HepG2 (cell line): ENCODE measurements around the gene SYNJ2. TPM values are rescaled to one million over a fixed set of nuclear protein-coding genes. Genes with fewer than 3 reads are reported as not detected.

Experiments used
- ATF3 ChIP-seq: sonication (generic); formaldehyde crosslinking; IDR thresholded peaks from 2 replicates; pipeline ENCODE4 v1.4.0; 2020; ENCODE audit warnings: missing genetic modification reagents
- CCDC6 ChIP-seq: sonication (generic); formaldehyde crosslinking; IDR thresholded peaks from 2 replicates; pipeline ENCODE4 v1.8.1; 2022; ENCODE audit warnings: mild to moderate bottlenecking, missing genetic modification reagents, moderate library complexity
- CSRNP2 ChIP-seq: sonication (generic); formaldehyde crosslinking; conservative IDR thresholded peaks from 2 replicates; pipeline ENCODE4 v1.8.0; 2022; ENCODE audit warnings: low read depth, missing genetic modification reagents
- ELF4 ChIP-seq: sonication (generic); formaldehyde crosslinking; IDR thresholded peaks from 2 replicates; pipeline ENCODE4 v1.5.0; 2020; ENCODE audit warnings: missing genetic modification reagents, mild to moderate bottlenecking, moderate library complexity, borderline replicate concordance
- FOXJ3 ChIP-seq: sonication (generic); formaldehyde crosslinking; IDR thresholded peaks from 2 replicates; pipeline ENCODE4 v1.4.0; 2020; ENCODE audit warnings: missing genetic modification reagents, mild to moderate bottlenecking, borderline replicate concordance
- IKZF4 ChIP-seq: sonication (generic); formaldehyde crosslinking; IDR thresholded peaks from 2 replicates; pipeline ENCODE4 v1.5.1; 2020; ENCODE audit warnings: borderline replicate concordance, mild to moderate bottlenecking, low read depth, missing genetic modification reagents; ENCODE audit errors: not compliant biosample characterization
- NCOA2 ChIP-seq: sonication (generic); formaldehyde crosslinking; IDR thresholded peaks from 2 replicates; pipeline ENCODE4 v1.8.0; 2022; ENCODE audit warnings: inconsistent platforms
- PRMT3 ChIP-seq: sonication (generic); formaldehyde crosslinking; IDR thresholded peaks from 2 replicates; pipeline ENCODE4 v1.8.1; 2022; ENCODE audit warnings: low read depth, mild to moderate bottlenecking, moderate library complexity, missing genetic modification reagents, borderline replicate concordance
- RAD51 ChIP-seq: fragments of 450-650 bp; IDR thresholded peaks from 2 replicates; pipeline ENCODE4 v1.6.1; 2016; ENCODE audit warnings: borderline replicate concordance
- SMAD3 ChIP-seq: sonication (generic); formaldehyde crosslinking; IDR thresholded peaks from 2 replicates; pipeline ENCODE4 v1.4.0; 2020; ENCODE audit warnings: missing genetic modification reagents
- SNAPC5 ChIP-seq: sonication (generic); formaldehyde crosslinking; IDR thresholded peaks from 2 replicates; pipeline ENCODE4 v1.8.1; 2023; ENCODE audit warnings: mild to moderate bottlenecking, missing genetic modification reagents, borderline replicate concordance
- SOX5 ChIP-seq: IDR thresholded peaks from 2 replicates; pipeline ENCODE4 v1.6.1; 2016; ENCODE audit warnings: borderline replicate concordance
- THAP11 ChIP-seq: IDR thresholded peaks from 2 replicates; pipeline ENCODE4 v1.6.1; 2016; ENCODE audit warnings: missing biosample characterization, missing genetic modification reagents
- TRAFD1 ChIP-seq: sonication (generic); formaldehyde crosslinking; IDR thresholded peaks from 2 replicates; pipeline ENCODE4 v1.5.1; 2020; ENCODE audit warnings: missing genetic modification reagents, mild to moderate bottlenecking, borderline replicate concordance
- ZBTB3 ChIP-seq: sonication (generic); formaldehyde crosslinking; IDR thresholded peaks from 2 replicates; pipeline ENCODE4 v1.4.0; 2020; ENCODE audit warnings: low read depth, mild to moderate bottlenecking, moderate library complexity, missing genetic modification reagents, borderline replicate concordance
- ZBTB34 ChIP-seq: sonication (generic); formaldehyde crosslinking; IDR thresholded peaks from 2 replicates; pipeline ENCODE4 v1.8.0; 2022; ENCODE audit warnings: mild to moderate bottlenecking, missing genetic modification reagents
- ZNF382 ChIP-seq: sonication (generic); formaldehyde crosslinking; IDR thresholded peaks from 2 replicates; pipeline ENCODE4 v1.5.0; 2020; ENCODE audit warnings: missing genetic modification reagents, mild to moderate bottlenecking, borderline replicate concordance
- ZNF609 ChIP-seq: sonication (generic); formaldehyde crosslinking; IDR thresholded peaks from 2 replicates; pipeline ENCODE4 v1.4.0; 2020; ENCODE audit warnings: mild to moderate bottlenecking, missing genetic modification reagents, borderline replicate concordance
- ZNF7 ChIP-seq: IDR thresholded peaks from 2 replicates; pipeline ENCODE4 v1.6.1; 2016; ENCODE audit warnings: missing biosample characterization, missing genetic modification reagents
- ZNF850 ChIP-seq: sonication (generic); formaldehyde crosslinking; conservative IDR thresholded peaks from 2 replicates; pipeline ENCODE4 v1.9.0; 2021; ENCODE audit warnings: mild to moderate bottlenecking, missing genetic modification reagents
- polyA plus RNA-seq, 8 experiments: library from polyadenylated mRNA; depleted of rRNA in 3 of 8; stranded (reverse) in 7 of 8; unstranded in 1 of 8; fragments of >200 nt; fragmentation: Illumina TruSeq in 4 of 8; extraction: Trizol in 4 of 8; gene quantifications; 2 replicates each; pipeline versions ENCODE4 v1.2.1 to v1.2.3, GENCODE V29; 2011 to 2016; ENCODE audit warnings: low read depth in 4 of 8, missing spikeins in 1 of 8, mixed read lengths in 1 of 8; ENCODE audit not compliant: insufficient read depth in 1 of 8
- total RNA-seq, 5 experiments: library from RNA; depleted of rRNA; stranded (reverse); fragments of >200 nt; fragmentation: Illumina TruSeq; extraction: Trizol; gene quantifications; 2 replicates each; pipeline ENCODE4 v1.2.3, GENCODE V29; 2016; ENCODE audit warnings: low read depth in 1 of 5

The SYNJ2 gene
- total and polyA plus RNA-seq, 2 of the 13 experiments (the other 11 are each of a cell fraction or from before 2014, with no cell fraction given), result 39.1 to 57.6 TPM

- TF ChIP-seq PRMT3 (CRISPR knock-in tag), result no peak
- TF ChIP-seq NCOA2 (CRISPR knock-in tag), result no peak
- TF ChIP-seq ELF4 (CRISPR knock-in tag), result no peak
- no peak for TF ChIP-seq CSRNP2 (CRISPR knock-in tag)
- no peak for TF ChIP-seq ZBTB34 (CRISPR knock-in tag)
- no peak for TF ChIP-seq TRAFD1
- TF ChIP-seq ZNF609 (CRISPR knock-in tag), result no peak
- TF ChIP-seq CCDC6, result no peak
- TF ChIP-seq SMAD3 (CRISPR knock-in tag), result no peak
- TF ChIP-seq SOX5 (CRISPR knock-in tag), result no peak
- no peak for TF ChIP-seq FOXJ3
- peak; percentile 51; the same call in 1 of the 2 replicates for TF ChIP-seq ATF3
- TF ChIP-seq SNAPC5 (CRISPR knock-in tag), result no peak
- peak; percentile 1 for TF ChIP-seq IKZF4 (CRISPR knock-in tag)
- TF ChIP-seq ZBTB3 (CRISPR knock-in tag), result no peak
- no peak for TF ChIP-seq ZNF382 (CRISPR knock-in tag)
- TF ChIP-seq RAD51, result no peak
- TF ChIP-seq THAP11 (CRISPR knock-in tag), result no peak
- no peak for TF ChIP-seq ZNF7 (CRISPR knock-in tag)
- TF ChIP-seq ZNF850 (CRISPR knock-in tag), result no peak
Observed at GRCh38 chr6:158039571-158040050, 57.9 kb downstream of the SYNJ2 start (continued).
